Right ventricle myocardium superior (tissue), 1 donor: Measurements from ENCODE around the gene KLHL33. TPM values are rescaled to one million over a fixed set of nuclear protein-coding genes. Genes with fewer than 3 reads are reported as not detected.

Experiments
- ATAC-seq: fragments of 200-7000 bp; cut with Tn5 transposase; one replicate; pipeline ENCODE4 v1.9.1; 2020; ENCODE audit warnings: mild to moderate bottlenecking; ENCODE audit not compliant: poor library complexity
- DNase-seq: peaks from one replicate; pipeline ENCODE4 v3.0.0-alpha.2; 2020
- intact Hi-C: fragments of 100-400 bp; cut with DNase I; formaldehyde crosslinking; loops from one replicate; pipeline ENCODE4 v1.11.2; 2022
- long read RNA-seq: library from polyadenylated mRNA; unstranded; transcript quantifications from one replicate; pipeline ENCODE4 v2.0.0, GENCODE V29; 2021
- total RNA-seq: library from RNA; stranded (reverse); fragmentation: NEBNext Ultra II Directional; extraction: Animal tissue kit (Norgen Biotek cat#: 25700); gene quantifications from one replicate; pipeline ENCODE4 v1.2.1, GENCODE V29; 2021
- donor health status: DM: no; HTN: yes; CAD: no; lungs with severe emphysema.

Gene KLHL33, protein sequence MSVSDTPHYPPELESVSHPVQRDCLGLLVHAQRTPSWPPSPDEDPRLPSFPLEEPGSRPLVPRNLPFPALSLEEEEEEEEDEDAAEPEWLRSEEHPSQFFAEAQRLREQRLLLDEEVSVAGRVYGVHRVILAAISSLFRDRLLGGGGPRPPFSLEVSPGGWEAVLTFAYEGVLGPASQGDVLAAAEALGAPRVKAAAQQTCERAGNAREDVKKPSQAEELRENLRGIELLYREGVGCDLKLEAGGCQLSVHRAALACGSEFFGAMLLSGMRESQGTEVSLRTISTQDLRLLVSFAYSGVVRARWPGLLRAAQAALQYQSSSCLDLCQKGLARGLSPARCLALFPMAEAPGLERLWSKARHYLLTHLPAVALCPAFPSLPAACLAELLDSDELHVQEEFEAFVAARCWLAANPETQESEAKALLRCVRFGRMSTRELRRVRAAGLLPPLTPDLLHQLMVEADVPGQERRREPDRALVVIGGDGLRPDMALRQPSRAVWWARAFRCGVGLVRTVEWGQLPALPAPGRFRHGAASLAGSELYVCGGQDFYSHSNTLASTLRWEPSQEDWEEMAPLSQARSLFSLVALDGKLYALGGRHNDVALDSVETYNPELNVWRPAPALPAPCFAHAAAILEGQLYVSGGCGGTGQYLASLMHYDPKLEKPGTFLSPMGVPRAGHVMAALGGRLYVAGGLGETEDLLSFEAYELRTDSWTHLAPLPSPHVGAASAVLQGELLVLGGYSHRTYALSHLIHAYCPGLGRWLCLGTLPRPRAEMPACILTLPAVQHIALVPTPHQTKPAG
- 0.70 TPM for total RNA-seq
- long read RNA-seq, partial matches to known transcripts = 1 of 1 reads
- long read RNA-seq, other reads (novel, unspliced or antisense) = 0 of 1 reads

DNA sequence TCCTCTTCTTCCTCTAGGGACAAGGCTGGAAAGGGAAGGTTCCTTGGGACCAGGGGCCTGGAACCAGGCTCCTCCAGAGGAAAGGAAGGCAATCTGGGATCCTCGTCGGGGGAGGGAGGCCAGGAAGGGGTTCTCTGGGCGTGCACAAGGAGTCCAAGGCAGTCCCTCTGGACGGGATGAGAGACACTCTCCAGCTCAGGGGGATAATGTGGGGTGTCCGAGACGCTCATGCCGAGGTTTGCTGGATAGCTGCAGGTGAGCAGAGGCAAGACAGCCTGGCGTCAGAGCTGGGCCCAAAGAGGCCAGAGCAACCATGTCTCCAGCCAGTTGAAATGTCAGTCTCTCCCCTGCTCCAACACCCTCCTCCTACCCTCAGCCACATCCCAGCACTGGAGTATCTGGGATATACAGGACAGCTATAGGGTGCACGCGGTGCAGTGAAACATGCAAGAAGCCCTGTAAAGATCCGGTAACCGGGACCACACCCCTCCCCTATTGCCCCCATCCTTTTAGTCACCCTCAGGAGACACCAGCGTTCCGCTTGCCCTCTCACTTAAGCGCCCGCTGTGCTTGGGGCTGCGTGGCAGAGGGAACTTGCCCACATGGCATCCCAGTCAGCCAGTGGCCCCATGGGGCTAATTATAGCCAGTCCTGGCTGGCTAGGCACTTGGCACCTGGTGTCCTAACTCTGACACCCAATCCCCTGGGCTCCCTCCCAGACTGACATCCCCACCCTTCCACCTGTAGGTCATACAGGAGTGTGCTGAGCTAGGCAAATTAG, at the start of gene KLHL33:
Gene KLHL33 (minus strand): TSS at position 585 of the 781 bp plus-strand sequence. CDS start 355 bp downstream, at position 230.
- intact Hi-C loops = no loop called here
- ATAC-seq (peak; percentile 13), DNase-seq (no peak)

DNA sequence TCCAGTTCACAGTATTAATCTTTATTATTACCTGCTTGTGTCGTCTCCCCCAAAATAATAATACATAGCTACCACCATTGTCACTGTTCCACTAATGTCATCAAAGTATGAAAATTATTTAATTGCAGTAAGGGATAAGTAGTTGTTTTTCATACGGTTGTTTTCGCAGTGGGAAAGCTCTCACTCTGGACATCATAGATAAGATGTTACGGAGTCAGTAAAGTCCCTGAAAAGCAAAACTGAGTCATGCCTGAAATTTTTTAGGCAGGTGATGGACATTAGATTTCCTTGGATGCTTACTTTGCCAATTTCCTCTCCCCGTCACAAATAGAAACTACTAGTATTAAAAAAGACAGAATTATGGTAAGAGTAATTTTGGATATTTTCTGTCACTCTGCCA, 46.4 kb upstream of the KLHL33 start:
- intact Hi-C loops = no loop called here
- ATAC-seq (no peak), DNase-seq (no peak)

DNA sequence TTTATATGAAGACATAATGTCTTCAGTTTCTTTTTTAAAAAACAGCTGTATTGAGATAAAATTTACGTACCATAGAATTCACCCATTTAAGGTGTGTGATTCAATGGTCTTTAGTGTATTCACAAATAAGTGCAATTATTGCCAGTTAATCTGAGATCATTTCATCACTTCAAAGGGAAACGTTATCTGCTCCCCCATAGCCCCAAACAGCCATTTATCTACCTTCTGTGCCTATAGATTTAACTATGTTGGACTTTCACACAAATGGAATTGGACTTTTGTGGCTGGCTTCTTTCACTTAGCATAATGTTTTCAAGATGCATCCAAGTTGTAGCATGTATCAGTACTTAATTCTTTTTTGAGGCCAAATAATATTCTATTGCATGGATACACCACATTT, 42.9 kb upstream of the KLHL33 start:
- intact Hi-C loops = no loop called here
- ATAC-seq (no peak), DNase-seq (no peak)

DNA sequence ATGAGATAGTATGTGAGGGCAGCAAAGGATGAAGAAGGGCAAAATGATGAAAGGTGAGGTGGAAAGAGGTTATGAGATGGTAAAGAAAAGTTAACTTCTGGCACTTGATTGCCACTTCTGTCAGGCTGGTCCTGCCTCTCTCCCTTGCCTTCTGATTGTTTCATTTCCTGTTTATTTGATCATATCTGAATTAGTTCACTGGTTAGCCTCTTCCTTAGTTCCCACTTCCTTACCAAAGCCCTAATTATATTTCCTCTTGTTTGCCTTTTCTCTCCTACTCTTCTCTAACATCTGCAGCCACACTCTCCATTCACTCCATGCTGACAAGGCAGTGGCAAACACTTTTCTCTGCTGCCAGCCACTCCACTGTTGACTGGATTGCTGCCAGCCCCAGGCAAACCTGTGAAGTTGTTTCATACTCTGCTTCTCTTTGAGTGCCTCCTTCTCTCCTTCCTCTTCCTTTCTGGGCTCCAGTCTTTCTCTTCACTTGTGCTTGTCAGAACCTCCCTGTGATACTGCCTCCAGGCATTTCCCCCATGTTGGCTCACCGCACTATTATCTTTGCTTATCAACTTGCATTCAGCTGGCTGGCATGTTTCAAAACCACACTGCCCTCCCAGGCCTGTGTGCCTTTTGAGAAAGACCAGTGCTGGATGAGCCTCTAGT, 41.4 kb upstream of the KLHL33 start:
- intact Hi-C loops = no loop called here
- DNase-seq = peak; percentile 73
- ATAC-seq = peak; percentile 88

DNA sequence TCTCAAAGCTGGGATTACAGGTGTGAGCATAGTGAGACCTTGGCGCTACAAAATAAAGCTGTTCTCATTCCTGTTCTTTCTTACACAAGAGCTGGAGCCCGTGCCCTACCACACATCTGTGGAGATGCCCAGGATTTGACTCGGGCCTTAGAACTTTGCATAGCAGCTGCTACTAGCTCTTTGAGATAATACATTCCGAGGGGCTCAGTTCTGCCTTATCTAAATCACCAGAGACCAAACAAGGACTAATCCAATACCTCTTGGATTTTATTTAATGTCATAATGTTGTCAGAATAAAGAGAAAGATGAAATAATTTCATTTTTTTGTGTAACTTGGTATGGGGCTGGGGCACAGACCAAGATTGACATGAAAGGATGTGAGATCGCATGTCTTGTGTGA, 40.8 kb upstream of the KLHL33 start:
- DNase-seq (no peak), ATAC-seq (no peak)
- intact Hi-C loops = no loop called here

DNA sequence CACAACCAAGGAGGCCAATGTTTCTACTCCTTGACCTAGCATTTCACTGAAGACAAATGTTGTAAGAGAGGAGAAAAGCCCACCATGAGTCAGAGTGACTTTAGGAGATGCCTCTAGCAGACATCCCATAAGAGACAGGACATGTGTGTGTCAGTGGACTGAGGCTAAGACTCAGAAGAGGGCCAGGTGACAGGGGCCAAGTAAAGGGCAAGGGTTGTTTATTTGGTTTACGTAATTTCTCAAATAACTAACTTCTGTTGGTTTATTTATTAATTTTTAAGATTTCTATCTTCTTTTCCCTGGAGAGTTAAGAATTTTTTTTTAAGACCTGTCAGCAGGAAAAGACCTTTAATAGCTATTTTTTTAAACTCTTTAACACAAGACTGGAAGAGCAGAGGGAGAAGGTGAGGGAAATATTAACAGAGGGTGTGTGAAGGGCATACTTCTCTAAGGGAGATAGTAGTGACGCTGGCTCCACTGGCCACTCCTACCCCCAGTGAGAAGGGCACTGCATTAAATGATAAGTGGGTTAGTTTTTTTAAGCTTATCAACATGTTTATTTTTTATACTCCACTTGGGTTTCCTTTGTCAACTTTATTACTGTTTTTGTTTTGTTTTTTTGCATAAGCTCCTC, 36.7 kb upstream of the KLHL33 start:
- ATAC-seq (no peak), DNase-seq (no peak)
- intact Hi-C loops = no loop called here

DNA sequence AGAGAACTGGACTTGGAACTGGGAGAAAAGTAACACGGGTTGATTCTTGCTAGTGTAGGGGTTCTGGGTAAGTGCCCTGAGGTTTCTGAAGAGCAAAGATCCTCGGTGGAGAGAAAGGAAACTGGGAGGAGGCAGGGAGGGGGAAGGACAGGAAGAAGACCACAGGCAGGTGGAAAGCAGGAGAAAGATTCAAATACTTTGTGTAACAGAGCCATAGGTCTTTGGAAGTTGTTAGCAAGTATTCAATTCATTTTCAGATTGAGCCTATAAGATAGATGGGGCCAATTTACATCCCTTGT, 34.6 kb upstream of the KLHL33 start:
- DNase-seq (no peak), ATAC-seq (no peak)
- intact Hi-C loops = no loop called here

DNA sequence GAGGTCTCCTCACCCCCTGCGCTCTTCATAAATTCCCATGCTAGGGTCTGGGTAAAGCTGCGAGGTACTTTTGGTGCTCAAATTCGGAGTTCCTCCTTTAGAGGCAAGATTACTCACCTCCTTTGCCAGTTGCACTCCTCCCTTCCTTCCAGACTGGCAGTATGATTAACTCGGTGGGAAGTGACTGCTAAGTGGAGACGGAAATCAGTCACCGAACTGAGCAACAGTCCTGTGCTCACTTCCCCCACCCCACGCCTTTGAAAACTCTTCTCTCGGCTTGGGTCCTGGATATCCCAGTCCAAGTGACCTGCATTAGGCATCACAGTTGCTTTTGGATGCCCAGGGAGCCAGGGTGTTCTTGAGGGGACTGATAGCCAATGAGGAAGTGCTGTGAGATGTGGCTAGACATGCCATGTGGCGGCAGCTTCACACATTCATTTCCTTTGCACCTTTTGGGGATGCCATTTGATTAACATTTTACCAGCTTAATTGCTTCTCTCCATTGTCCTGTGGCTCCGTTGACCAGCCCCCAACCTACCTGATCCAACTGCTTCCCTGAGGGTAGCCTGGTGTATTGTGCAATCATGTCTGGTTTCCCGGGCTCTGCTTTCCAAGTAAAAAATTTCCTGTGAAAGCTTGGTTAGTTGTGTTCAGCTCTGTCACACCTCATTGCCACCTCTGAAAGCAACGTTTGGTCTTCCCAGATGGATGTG, 34.1 kb upstream of the KLHL33 start:
- DNase-seq = no peak
- intact Hi-C loops = no loop called here

DNA sequence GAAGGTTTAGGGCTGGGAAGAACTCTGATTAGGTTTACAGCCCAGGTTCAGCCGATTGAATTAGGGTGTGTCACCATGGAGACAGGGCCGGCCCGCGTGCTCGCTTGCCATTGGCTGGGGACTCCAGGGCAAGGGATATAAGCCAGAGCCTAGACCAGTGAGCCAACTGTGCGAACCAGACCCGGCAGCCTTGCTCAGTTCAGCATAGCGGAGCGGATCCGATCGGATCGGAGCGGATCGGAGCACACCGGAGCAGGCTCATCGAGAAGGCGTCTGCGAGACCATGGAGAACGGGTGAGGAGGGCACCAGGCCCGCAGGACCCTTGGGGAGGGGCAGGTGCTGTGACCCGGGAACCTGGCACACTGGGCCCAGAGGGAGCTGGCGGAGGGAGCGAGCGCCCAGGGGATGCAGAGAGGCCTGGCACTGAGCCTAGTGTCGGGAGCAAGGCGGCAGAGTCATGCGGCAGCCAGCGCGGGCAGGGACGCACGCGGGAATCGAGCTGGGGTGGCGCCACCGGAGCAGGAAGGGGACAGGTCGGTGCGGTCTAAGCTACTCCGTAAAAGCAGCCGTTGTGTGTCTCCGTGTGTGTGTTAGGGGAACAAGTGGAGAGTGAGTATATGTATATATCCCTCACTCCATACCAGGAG, 33.4 kb upstream of the KLHL33 start, which contains the start of gene PNP:
Gene PNP (plus strand): TSS at position 165 of the 648 bp plus-strand sequence. CDS start 119 bp downstream, at position 284.
- DNase-seq = peak; percentile 91
- intact Hi-C loops = no loop called here
- peak; percentile 98 for ATAC-seq

More for the DNA sequence above, 34.1 kb upstream of the KLHL33 start:
- ATAC-seq = peak; percentile 52

DNA sequence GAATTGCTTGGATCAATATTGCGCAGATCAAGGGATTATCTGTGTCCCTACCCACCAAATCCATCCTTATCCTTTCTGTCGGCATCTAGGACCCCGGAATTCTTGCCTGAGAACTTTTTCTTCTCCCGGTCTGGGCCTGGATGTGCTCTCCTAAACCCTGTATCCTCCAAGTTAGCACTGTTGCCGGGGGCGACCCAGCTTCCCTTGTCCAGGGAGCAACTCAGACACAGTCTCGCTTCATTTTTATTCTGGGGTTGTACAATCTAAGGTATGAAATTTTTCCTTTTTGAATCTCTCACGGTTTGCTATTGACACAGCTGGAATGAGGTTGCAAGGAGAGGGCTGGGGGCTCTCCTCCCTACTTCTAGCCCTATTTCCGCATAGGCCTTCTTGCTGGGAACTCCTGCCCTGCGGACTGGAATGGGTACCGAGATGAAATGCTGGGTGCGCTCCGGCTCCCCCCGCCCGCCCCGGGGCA, 32.8 kb upstream of the KLHL33 start:
- ATAC-seq = no peak
- DNase-seq = peak; percentile 46
- intact Hi-C loops = no loop called here

DNA sequence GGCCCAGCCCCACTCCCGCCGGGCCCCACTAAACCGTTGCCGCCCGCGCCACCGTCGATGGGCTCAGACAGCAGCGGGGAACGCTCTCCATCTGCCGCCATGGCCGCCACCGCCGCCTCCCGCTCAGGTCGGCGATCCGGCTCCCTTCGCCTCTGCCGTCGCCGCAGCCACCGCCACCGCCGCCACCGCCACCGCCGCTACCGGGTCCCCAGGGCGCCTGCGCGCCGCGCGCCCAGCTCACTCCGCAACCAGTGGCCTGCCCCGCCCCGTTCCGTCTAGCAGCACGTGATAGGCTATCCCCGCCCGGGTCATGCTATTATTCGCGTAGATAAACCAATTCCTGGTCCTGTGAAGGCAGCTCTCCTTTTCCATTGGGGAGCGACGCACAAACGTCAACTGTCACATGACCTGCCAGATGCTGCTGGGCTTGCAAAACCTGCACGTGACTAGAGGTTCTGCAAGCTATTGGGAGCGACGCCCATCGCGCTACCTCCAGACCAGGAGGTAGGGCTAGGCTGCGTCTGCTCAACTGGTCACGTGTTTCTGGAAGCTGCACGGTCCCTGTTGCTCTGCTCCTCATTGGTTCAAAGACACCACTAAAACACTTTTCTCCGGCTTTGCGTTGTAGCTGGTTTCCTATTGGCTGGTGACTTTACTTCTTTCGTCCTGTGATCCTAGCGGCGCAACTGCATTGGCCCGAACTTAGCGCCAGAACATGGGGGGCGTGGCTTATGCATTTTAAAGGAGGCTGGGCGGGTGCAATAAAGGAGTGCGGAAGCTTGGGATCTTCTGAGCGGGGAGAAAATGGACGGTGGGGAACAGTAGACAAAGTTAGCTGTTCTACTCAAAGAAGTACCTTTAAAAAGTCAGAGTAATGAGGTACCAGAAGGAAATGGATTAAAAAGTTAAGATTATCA, 25.5 kb upstream of the KLHL33 start, which contains the start of gene PIP4P1:
Gene PIP4P1 (minus strand): TSS at position 210 of the 917 bp plus-strand sequence. CDS start 109 bp downstream, at position 101.
- peak; percentile 99 for DNase-seq
- ATAC-seq = peak; percentile 98
- intact Hi-C loops = no loop called here

DNA sequence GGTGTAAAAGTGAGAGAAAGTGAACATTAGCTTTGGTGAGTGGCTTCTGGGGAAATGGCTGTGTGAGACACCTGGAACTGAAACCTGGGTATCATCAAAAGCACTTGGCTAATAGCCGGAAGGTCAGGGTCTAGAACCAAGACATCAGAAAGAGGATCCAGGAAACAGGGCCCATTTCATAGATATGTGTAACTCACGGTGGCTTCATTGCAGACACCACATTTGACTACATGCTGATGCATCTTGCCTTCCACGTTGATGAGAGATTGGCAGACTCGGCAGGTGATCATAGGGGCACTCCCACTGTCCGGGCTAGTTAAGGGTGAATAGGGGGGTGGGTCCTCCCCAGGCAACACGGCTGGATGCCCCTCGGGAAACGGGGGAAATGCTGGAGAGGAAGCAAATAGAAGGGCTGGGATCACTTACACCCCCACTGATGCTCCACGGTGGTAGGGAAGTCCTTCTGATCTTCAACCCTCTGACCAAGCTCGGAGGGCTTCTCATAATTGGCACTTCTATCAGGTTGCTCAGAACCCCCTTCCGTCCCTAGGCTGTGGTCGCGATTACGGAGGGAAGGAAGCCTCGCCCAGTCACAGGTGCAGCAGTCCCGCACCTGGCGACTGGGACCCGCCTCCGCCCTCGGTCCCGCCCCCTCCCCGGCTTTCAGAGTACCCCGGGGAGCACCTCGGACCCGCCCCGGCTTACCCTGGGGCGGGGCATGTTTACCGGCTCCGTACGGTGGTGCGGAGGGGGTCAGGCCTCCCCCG, 24.7 kb upstream of the KLHL33 start:
- ATAC-seq = no peak
- intact Hi-C loops = no loop called here
- no peak for DNase-seq

DNA sequence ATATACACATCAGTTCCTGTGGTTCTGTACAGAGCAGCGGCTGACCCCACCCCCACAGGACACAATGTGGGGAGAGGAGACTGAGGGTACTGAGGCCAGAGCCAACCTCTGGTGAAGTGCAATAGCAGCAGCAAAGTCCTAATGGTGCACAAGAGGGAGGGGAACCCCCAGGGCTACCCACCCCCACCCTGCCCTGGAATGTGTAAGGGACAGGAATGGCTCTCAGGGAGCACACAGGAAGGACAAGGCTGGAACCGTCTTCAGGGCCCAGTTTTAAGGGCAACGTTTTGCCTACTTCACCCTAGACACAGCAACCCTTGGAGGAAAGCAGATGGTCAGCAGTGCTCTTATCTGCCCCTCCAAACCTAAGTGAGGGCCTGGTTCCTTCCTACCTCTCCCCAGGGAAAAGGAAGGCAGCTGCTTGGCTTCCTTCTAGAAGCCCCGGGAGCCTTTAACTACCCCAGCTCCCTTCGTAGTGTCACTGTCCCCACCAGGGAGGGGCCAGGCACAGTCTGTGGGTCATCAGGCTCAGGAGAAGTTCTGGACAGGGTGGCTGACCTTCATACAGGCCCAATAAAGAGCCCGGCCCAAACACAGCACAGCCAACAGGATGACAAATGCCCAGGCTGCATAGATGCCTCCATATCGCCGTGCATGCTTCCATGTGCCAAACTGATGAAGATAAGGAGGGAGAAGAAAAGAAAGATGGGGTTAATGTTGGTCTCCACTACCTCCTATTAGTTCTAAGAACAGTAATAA, 22.2 kb upstream of the KLHL33 start:
- ATAC-seq = no peak
- intact Hi-C loops = loop anchor here (5.0 to 10.0 kb wide), 2 partner anchors 41 to 113 kb away; partner anchors contain the start of gene PARP2
- no peak for DNase-seq

DNA sequence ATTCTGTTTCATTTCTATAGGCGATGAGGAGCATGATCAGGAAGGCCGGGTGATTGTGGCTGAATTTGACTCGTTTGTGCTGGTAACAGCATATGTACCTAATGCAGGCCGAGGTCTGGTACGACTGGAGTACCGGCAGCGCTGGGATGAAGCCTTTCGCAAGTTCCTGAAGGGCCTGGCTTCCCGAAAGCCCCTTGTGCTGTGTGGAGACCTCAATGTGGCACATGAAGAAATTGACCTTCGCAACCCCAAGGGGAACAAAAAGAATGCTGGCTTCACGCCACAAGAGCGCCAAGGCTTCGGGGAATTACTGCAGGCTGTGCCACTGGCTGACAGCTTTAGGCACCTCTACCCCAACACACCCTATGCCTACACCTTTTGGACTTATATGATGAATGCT, 21.0 kb upstream of the KLHL33 start:
- DNase-seq = no peak
- intact Hi-C loops = loop anchor here (5.0 to 10.0 kb wide), 2 partner anchors 40 to 112 kb away; partner anchors contain the start of gene PARP2

More for the DNA sequence above, 21.0 kb upstream of the KLHL33 start:
- no peak for ATAC-seq
